Astrocyte of the spinal cord (primary cell): ENCODE results near the gene GNB1.
A peak's percentile ranks its signal among the peaks of the same experiment; 100 is the strongest.
"Not testable (repeated sequence)": the region's sequence is repeated elsewhere in the genome, so short reads cannot be mapped to it uniquely, and the experiment has no call there.

Source experiments
- DNase-seq: peaks from one replicate; pipeline ENCODE4 v3.0.0; 2011; ENCODE audit warnings: low read depth, low spot score
- H3K4me3 ChIP-seq: 2 replicates; pipeline ENCODE4 v1.5.1; 2011; ENCODE audit warnings: low read depth, mild to moderate bottlenecking, low read length, moderate library complexity
- CTCF ChIP-seq: IDR thresholded peaks from 2 replicates; pipeline ENCODE4 v1.5.1; 2012; ENCODE audit warnings: low read depth, mild to moderate bottlenecking, low read length, inconsistent platforms
- in situ Hi-C: cut with HindIII; loops from 2 replicates; pipeline ENCODE4 v1.10.0; 2017; ENCODE audit warnings: low sequenced_read_pairs

The GNB1 gene

GRCh38 chr1:1748686-1749321, 142.1 kb downstream of the GNB1 start:
- DNase-seq = no peak
- no peak overlapping the region for H3K4me3 ChIP-seq
- TF ChIP-seq CTCF = no peak
- in situ Hi-C loops = no loop called here

- H3K4me3 ChIP-seq, DNase-seq, in situ Hi-C loops: not testable (repeated sequence)
Observed at GRCh38 chr1:1746566-1746909, 144.3 kb downstream of the GNB1 start.

GRCh38 chr1:1745651-1746565, 145.0 kb downstream of the GNB1 start:
- peak overlapping the region; percentile 34 for H3K4me3 ChIP-seq
- in situ Hi-C loops = not testable (repeated sequence)
- peak; percentile 7 for DNase-seq

GRCh38 chr1:1742529-1742928, 148.4 kb downstream of the GNB1 start:
- H3K4me3 ChIP-seq, DNase-seq, in situ Hi-C loops: not testable (repeated sequence)

- in situ Hi-C loops, H3K4me3 ChIP-seq: not testable (repeated sequence)
- DNase-seq = peak; percentile 87
Observed at GRCh38 chr1:1741013-1741412, 149.9 kb downstream of the GNB1 start.

- in situ Hi-C loops = not testable (repeated sequence)
Observed at GRCh38 chr1:1738799-1739337, 152.0 kb downstream of the GNB1 start.

GRCh38 chr1:1737675-1738590, 153.0 kb downstream of the GNB1 start:
- DNase-seq, H3K4me3 ChIP-seq, in situ Hi-C loops: not testable (repeated sequence)

More at GRCh38 chr1:1738799-1739337, 152.0 kb downstream of the GNB1 start:
- not testable (repeated sequence) for DNase-seq, H3K4me3 ChIP-seq
